HUES48 (cell line): ENCODE results near the gene CD164L2.

Experiments used
- H3K27ac ChIP-seq: one replicate; pipeline ENCODE4 v1.7.0; 2013; ENCODE audit warnings: low read depth, low read length, inconsistent platforms
- H3K27me3 ChIP-seq: 2 replicates; pipeline ENCODE4 v1.6.1; 2013; ENCODE audit warnings: mild to moderate bottlenecking, low read length; ENCODE audit not compliant: control insufficient read depth, insufficient read depth
- H3K36me3 ChIP-seq: 2 replicates; pipeline ENCODE4 v1.6.1; 2013; ENCODE audit warnings: low read length; ENCODE audit not compliant: control insufficient read depth, insufficient read depth
- H3K4me1 ChIP-seq: 2 replicates; pipeline ENCODE4 v1.6.1; 2013; ENCODE audit warnings: mild to moderate bottlenecking, low read length; ENCODE audit not compliant: control insufficient read depth, insufficient read depth
- H3K4me3 ChIP-seq: 2 replicates; pipeline ENCODE4 v1.5.1; 2013; ENCODE audit warnings: mild to moderate bottlenecking, low read depth, low read length
- H3K9ac ChIP-seq: 2 replicates; pipeline ENCODE4 v1.6.1; 2013; ENCODE audit warnings: mild to moderate bottlenecking, low read depth, low read length, moderate library complexity
- H3K9me3 ChIP-seq: 2 replicates; pipeline ENCODE4 v1.6.1; 2013; ENCODE audit warnings: low read length; ENCODE audit not compliant: control insufficient read depth, insufficient read depth

Gene CD164L2

DNA sequence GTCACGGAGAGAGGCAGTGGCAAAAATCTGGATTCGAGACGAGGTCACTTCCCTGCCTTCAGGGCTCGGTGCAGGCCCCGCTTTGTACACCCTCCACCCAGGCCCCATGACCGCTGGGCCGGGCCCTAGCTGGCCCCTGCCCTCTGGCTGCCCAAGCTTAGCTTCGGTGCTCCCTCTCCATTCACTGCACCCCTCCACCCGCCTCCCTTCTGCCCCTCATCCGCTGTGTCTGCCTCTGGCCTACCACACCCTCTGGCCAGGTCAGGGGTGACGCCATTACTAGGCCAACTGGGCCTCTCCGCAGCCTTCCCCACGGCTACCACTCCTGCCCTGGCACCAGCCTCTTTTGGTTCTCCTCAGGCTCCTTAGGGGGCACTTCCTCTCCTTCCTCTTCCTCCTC lies 528 bp upstream of the CD164L2 start:
- no peak overlapping the region for H3K27ac ChIP-seq
- no peaks in the 10 kb centered on the region for H3K9me3 ChIP-seq
- H3K4me3 ChIP-seq, result no peak overlapping the region
- peaks cover 10% of the 10 kb centered on the region for H3K27me3 ChIP-seq
- H3K9ac ChIP-seq, result no peak overlapping the region
- no peaks in the 10 kb centered on the region for H3K36me3 ChIP-seq
- H3K4me1 ChIP-seq, result no peaks in the 10 kb centered on the region

DNA sequence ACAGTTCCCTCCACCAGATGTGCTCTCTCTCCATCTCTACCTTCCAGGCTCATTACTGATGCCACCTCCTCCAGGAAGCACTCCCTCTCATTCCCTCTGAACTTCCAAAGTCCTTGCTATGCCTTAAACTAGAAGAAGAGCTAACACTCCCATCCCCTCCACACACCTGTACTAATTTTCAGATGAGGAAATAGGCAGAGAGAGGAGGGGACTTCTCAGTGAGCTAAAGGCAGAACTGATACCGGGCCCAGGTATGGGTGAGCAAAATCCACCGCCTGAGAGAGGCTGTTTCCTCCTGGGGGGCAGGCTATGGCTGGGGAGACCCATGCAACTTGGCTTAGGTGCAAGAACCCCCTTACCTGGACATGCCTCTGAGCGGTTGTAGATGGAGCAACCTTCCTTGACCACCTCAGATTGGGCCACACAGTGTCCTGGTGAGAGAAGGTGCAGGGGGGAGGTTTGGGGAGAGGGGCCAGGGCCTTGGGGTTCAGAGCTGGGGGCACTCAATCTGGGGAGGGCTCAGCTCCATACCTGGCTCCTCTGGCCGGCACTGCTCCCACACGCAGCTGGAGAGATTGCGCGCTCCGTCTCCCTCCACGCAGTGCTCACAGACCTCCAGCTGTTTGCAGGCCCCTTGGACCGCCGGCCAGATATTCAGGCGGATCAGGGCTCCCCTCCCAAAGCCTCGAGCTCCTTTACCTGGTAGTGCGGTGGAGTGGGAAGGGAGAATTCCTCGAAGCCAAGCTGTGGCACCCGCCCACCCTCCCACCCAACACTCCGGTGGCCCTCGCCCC lies 967 bp downstream of the CD164L2 start:
- no peaks in the 10 kb centered on the region for H3K4me1 ChIP-seq
- no peak overlapping the region for H3K27ac ChIP-seq
- H3K36me3 ChIP-seq, result no peaks in the 10 kb centered on the region
- H3K9ac ChIP-seq, result no peak overlapping the region
- H3K27me3 ChIP-seq, result peaks cover 10% of the 10 kb centered on the region
- no peaks in the 10 kb centered on the region for H3K9me3 ChIP-seq
- no peak overlapping the region; the same call in 1 of the 2 replicates for H3K4me3 ChIP-seq

DNA sequence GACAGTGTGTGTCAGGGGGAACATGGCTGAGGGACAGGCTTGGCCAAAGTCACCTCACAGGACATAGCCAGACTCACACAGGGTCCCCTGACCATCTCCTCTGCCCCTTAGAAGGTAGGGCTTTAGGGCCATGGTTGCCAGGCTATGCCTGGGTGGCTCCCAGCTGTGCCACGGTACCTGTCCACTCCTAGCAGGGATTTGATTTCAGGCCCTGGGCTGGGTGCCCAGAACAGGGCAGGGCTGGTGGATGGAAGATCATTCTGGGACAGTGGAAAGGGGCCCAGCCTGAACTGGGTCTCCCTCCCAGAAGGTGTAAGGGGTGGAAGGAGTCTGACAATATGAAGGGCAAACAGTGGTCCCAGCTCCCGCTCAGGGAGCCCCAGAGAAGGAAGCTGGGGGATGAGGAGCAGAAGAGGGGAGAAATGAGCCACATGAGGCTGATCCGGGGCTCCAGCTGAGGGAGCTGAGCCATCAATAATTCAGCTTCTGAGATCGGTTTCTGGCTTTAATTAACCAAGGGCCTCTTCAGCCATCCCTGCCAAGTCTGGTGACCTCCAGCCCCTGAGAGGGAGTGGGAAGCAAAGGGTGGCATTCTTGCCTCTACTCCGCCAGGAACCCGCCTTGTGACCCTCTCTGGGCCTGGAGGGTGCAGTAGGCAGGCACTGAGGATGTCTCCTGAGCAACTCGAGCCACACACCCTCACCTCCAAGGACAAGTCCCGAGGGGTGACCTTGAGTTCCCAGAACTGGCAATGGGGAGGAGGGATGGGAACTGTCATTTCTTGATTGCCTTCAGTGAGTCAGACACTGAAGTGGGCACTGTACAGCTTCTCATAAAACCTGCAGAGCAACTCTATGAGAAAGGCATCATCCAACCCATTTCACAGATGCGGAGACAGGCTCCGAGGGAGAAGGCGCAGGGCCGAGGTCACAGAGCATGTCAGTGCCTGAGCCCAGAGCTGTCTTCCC lies 2.1 kb downstream of the CD164L2 start:
- no peak overlapping the region for H3K4me3 ChIP-seq
- no peaks in the 10 kb centered on the region for H3K36me3 ChIP-seq
- H3K4me1 ChIP-seq, result no peaks in the 10 kb centered on the region
- no peaks in the 10 kb centered on the region for H3K9me3 ChIP-seq
- H3K27me3 ChIP-seq, result peaks cover 10% of the 10 kb centered on the region
- no peak overlapping the region for H3K27ac ChIP-seq
- H3K9ac ChIP-seq, result no peak overlapping the region

DNA sequence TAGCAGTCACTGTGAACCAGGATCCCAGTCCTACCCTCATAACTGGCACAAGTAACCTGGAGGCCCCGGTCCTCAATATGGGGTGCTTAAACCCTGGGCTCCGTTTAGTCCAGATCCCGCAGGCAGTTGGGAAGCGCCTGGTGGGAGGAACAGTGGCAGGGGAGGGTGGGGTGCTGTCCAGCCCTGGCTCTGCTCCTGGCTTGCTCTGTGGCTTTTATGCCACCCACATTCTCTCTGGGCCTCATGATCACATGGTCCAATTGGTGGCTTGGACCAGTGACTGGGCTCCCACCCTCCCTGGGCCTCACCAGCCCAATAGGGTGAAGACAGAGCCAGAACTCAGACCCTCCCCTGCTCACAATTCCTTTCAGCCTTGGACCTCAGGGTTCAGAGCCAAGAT lies 2.9 kb downstream of the CD164L2 start:
- Histone ChIP-seq H3K4me3 (no peak overlapping the region), H3K4me1 (no peaks in the 10 kb centered on the region), H3K9ac (no peak overlapping the region), H3K9me3 (no peaks in the 10 kb centered on the region), H3K27me3 (peaks cover 10% of the 10 kb centered on the region), H3K27ac (no peak overlapping the region), H3K36me3 (no peaks in the 10 kb centered on the region)

DNA sequence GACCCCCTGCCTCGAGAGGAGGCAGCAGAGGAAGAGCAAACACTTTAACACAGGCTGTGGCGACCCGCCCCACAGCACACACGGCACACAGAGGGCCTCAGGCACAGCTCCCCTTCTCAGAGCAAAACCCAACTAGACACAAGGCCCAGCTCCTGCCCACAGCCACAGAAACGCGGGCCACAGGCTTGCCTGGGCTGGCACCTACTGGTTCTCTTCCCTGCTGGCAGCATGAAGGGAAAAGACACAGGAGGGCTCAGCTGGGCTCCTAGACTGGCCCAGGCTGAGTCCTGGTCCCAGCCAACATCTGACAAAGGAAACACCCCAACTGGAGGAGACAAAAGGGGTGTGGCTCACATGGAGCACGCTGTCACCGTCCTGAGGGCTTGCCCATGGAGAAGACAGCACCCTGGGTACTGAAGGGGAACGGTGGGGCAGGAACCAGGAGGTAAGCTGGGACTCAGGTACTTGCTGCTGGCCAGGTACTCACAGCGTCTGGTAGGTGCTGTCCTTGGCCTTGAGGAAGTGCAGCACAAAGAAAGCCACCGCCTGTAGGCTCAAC lies 3.5 kb downstream of the CD164L2 start:
- H3K27me3 ChIP-seq, result peaks cover 10% of the 10 kb centered on the region
- no peak overlapping the region for H3K9ac ChIP-seq
- no peak overlapping the region for H3K27ac ChIP-seq
- no peak overlapping the region for H3K4me3 ChIP-seq
- no peaks in the 10 kb centered on the region for H3K36me3 ChIP-seq
- no peaks in the 10 kb centered on the region for H3K9me3 ChIP-seq
- no peaks in the 10 kb centered on the region for H3K4me1 ChIP-seq

DNA sequence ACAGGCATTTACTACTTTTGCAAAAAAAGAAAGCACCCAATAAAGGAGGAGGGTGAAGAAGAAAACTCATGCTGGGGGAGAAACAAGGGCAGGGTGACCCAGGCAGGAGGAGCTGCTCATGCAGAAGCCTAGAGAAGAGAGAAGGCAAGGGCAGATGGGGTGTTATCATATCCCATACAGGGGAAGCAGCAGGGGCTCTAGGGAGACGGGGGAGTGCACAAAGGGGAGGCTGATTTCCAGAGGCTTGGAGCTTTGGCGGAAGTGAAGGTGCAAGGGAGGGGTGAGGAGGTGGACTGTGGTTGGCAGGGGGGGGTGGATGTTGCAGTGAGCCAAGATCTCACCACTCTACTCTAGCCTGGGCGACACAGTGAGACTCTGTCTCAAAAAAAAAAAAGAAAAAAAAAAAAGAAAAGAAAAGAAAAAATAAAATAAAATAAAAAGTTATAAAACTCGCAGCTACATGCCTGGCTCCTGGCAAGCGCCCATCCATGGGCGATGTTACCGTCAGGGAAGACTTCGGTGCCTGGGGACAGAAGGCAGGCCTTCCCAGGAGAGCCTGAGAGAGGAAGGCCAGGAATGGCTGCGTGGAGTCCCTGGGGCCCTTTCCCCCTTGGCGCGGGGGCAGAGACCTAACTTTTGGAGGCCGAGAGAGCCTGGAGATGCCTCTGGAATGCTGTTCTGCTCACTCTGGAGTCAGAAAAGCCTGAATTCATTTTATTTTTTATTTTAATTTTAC lies 5.2 kb downstream of the CD164L2 start:
- no peak overlapping the region for H3K9ac ChIP-seq
- peaks cover 10% of the 10 kb centered on the region for H3K27me3 ChIP-seq
- no peaks in the 10 kb centered on the region for H3K9me3 ChIP-seq
- H3K4me3 ChIP-seq, result no peak overlapping the region
- H3K27ac ChIP-seq, result no peak overlapping the region
- H3K36me3 ChIP-seq, result no peaks in the 10 kb centered on the region
- no peaks in the 10 kb centered on the region for H3K4me1 ChIP-seq

DNA sequence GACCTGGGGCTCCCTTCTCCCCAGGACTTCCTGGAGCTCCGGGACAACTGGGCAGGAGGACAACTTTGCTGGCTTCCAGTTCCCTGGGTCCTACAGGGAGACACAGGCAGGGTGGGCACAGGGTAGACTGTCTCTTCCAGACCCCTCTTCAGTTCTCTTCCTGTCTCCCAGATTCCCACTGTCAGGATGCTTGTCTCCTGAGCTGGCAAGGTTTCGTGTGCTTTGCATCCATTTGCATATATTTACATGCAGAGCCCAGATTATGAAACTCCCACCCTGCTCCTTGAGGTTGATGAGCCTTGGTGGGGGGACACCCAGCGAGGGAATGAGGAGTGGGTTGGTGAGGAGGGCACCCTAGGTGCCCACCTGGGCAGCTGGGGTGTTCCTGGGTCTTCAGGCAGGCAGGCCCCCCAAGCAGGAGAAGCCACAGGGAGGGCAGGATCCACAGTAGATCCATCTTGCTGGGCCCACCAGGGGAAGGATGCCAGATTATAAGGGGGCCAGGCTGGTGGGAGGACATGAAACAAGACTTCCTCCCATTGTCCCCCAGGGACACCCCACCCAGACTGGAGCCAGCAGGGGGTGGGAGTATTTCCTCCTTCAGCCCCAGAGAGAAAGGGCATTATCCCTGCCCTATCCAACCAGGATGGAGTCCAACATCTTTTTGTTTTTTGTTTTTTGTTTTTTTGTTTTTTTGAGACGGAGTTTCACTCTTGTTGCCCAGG lies 8.6 kb downstream of the CD164L2 start, which contains the start of gene FCN3:
Gene FCN3, minus strand, starts transcription at position 463 of the 725 bp plus-strand sequence. Its CDS starts 6 bp downstream, at position 457.
- no peak within 1 kb of the TSS for H3K4me3 ChIP-seq
- H3K36me3 ChIP-seq, result no peaks in the 10 kb centered on the region
- no peaks in the 10 kb centered on the region for H3K4me1 ChIP-seq
- H3K27ac ChIP-seq, result no peak within 1 kb of the TSS
- H3K9me3 ChIP-seq, result no peaks in the 10 kb centered on the region
- no peaks in the 10 kb centered on the region for H3K27me3 ChIP-seq
- H3K9ac ChIP-seq, result no peak within 1 kb of the TSS

DNA sequence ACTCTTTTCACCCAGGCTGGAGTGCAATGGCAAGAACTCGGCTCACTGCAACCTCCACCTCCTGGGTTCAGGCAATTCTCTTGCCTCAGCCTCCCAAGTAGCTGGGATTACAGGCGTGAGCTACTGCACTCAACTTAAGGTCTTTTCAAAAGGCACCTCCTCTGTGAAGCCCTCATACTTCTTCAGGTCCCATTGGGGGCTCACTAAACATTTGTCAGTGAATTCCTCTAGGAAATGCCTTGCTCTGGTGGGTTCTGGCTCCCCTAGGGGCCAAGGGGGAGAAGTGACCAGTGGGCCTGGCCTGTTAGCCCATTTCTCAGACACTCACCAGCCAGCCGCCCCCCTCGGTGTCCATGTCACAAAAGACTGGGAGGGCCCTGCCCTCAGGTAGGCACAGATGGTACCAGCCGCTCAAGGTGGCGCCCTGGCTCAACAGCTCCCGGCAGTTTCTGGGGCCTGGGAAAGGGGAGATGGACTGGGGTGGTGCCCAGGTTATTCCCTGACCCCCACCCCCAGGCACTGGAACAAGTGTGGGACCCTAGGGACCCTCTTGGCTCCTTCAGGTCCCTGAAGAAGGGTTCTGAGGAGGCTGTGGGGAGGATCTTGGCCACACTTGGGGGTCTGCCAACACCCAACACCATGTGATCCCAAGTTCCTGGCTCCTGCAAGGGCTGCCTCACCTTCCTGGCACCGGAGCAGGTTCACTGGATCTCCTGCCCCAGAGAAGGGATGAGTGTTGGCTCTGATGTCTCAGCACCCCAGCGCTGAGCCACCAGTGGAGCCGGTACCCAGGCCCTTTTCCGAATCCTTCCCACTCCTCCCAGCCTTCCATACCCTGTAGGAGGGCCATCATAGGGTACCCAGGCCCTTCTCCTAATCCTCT lies 10.1 kb downstream of the CD164L2 start:
- H3K27me3 ChIP-seq, result no peaks in the 10 kb centered on the region
- H3K4me1 ChIP-seq, result no peaks in the 10 kb centered on the region

DNA sequence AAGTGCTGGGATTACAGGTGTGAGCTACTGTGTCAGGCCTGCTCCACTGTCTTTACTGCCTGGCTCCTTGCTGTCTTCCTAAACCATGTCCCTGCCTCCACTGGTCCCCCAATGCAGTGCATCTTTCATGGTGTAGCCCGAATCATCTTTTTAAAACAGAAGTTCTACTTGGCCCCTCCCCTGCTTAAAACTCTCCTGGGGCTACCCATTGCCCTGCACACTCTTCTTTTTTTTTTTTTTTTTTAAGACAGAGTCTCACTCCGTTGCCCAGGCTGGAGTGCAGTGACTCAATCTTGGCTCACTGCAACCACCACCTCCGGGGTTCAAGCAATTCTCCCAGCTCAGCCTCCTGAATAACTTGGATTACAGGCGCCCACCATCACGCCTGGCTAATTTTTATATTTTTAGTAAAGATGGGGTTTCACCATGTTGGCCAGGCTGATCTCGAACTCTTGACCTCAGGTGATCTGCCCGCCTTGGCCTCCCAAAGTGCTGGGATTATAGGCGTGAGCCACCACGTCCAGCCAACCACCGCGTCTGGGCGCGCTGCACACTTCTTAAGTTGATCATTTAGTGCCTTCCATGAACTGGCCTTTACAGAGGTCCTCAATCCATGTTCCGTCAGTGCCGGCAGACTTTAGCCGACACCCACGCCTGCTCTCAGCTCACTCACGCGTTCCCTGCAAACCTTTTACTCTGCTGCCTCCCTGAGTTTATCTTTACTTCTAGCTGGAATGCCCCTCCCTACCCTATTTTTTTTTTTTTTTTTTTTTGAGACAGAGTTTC lies 10.9 kb downstream of the CD164L2 start:
- no peak overlapping the region for H3K27ac ChIP-seq

More for the DNA sequence above, 10.1 kb downstream of the CD164L2 start:
- H3K36me3 ChIP-seq, result no peaks in the 10 kb centered on the region
- H3K9ac ChIP-seq, result no peak overlapping the region
- no peaks in the 10 kb centered on the region for H3K9me3 ChIP-seq
- H3K27ac ChIP-seq, result no peak overlapping the region
- no peak overlapping the region for H3K4me3 ChIP-seq

More for the DNA sequence above, 10.9 kb downstream of the CD164L2 start:
- no peaks in the 10 kb centered on the region for H3K36me3 ChIP-seq
- H3K9me3 ChIP-seq, result no peaks in the 10 kb centered on the region
- no peaks in the 10 kb centered on the region for H3K27me3 ChIP-seq
- no peak overlapping the region for H3K4me3 ChIP-seq
- H3K9ac ChIP-seq, result no peak overlapping the region
- H3K4me1 ChIP-seq, result peaks cover 5% of the 10 kb centered on the region
